PC-3 (cell line): Measurements from ENCODE around the gene CCDC183.

Experiments
- EZH2 ChIP-seq: fragments of 300-600 bp; sonication (generic); IDR thresholded peaks from one replicate; pipeline ENCODE4 v1.6.1; 2017; ENCODE audit warnings: antibody characterized with exemption, mild to moderate bottlenecking, low read length; ENCODE audit not compliant: unreplicated experiment
- TF ChIP-seq, protein P1 (sequence below): fragments of 300-600 bp; sonication (generic); conservative IDR thresholded peaks from 2 replicates; pipeline ENCODE4 v1.5.1; 2017; ENCODE audit warnings: antibody characterized with exemption, low read depth, mild to moderate bottlenecking, low read length

DNA sequence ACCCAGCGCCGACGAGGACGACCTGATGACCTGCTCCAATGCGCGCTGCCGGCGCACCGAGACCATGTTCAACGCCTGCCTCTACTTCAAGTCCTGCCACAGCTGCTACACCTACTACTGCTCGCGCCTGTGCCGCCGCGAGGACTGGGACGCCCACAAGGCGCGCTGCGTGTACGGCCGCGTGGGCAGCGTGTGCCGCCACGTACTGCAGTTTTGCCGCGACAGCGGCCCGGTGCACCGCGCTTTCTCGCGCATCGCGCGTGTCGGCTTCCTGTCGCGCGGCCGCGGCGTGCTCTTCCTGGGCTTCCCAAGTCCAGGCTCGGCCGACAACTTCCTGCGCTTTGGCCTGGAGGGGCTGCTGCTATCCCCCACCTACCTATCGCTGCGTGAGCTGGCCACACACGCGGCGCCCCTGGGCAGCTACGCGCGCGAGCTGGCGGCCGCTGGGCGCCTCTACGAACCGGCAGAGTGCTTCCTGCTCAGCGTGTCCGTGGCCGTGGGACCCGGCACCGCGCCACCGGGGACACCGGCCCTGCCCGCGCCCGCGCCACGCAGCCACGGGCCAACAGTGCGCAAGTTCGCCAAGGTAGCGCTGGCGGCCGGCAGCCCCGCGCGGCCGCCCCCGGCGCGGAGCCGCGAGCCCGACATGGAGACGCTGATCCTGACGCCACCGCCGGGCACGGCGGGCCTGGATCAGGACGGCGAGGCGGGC, 50.4 kb downstream of the CCDC183 start:
- TF ChIP-seq, protein P1, sequence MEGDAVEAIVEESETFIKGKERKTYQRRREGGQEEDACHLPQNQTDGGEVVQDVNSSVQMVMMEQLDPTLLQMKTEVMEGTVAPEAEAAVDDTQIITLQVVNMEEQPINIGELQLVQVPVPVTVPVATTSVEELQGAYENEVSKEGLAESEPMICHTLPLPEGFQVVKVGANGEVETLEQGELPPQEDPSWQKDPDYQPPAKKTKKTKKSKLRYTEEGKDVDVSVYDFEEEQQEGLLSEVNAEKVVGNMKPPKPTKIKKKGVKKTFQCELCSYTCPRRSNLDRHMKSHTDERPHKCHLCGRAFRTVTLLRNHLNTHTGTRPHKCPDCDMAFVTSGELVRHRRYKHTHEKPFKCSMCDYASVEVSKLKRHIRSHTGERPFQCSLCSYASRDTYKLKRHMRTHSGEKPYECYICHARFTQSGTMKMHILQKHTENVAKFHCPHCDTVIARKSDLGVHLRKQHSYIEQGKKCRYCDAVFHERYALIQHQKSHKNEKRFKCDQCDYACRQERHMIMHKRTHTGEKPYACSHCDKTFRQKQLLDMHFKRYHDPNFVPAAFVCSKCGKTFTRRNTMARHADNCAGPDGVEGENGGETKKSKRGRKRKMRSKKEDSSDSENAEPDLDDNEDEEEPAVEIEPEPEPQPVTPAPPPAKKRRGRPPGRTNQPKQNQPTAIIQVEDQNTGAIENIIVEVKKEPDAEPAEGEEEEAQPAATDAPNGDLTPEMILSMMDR: no peak
- no peak for TF ChIP-seq EZH2
